NCI-H1048 (cell line): ENCODE data around the gene ARHGAP12.

Experiments
- DNase-seq: peaks from one replicate; lab custom pipeline; 2025; lab: John Stamatoyannopoulos, UW

Gene ARHGAP12

GRCh38 chr10:31947144-31947926 is 18.7 kb upstream of the ARHGAP12 start:
- DNase-seq: no peak

GRCh38 chr10:31945392-31945791 is 16.8 kb upstream of the ARHGAP12 start:
- DNase-seq: no peak

- DNase-seq: no peak
These were observed 15.4 kb upstream of the ARHGAP12 start for GRCh38 chr10:31944071-31944433.

GRCh38 chr10:31942892-31943291 is 14.3 kb upstream of the ARHGAP12 start:
- no peak for DNase-seq

- no peak for DNase-seq
These were observed 13.8 kb upstream of the ARHGAP12 start for GRCh38 chr10:31942435-31942834.

GRCh38 chr10:31940839-31941653 is 12.4 kb upstream of the ARHGAP12 start:
- DNase-seq: peak; percentile 22

GRCh38 chr10:31939797-31940708 is 11.4 kb upstream of the ARHGAP12 start:
- peak; percentile 31 for DNase-seq

- no peak for DNase-seq
These were observed 8.7 kb upstream of the ARHGAP12 start for GRCh38 chr10:31937371-31937770.

GRCh38 chr10:31936933-31937332 is 8.3 kb upstream of the ARHGAP12 start:
- DNase-seq: no peak

GRCh38 chr10:31936086-31936485 is 7.5 kb upstream of the ARHGAP12 start:
- DNase-seq: no peak

GRCh38 chr10:31935678-31936077 is 7.0 kb upstream of the ARHGAP12 start:
- no peak for DNase-seq

- no peak for DNase-seq
These were observed 4.2 kb upstream of the ARHGAP12 start for GRCh38 chr10:31932838-31933237.

GRCh38 chr10:31930856-31931255 is 2.2 kb upstream of the ARHGAP12 start:
- DNase-seq: no peak

GRCh38 chr10:31930023-31930751 is 1.6 kb upstream of the ARHGAP12 start:
- no peak for DNase-seq

- DNase-seq: no peak
These were observed 811 bp upstream of the ARHGAP12 start for GRCh38 chr10:31929261-31930022.

GRCh38 chr10:31927884-31928548 is 615 bp downstream of the ARHGAP12 start:
- peak; percentile 23 for DNase-seq

GRCh38 chr10:31927565-31927883 is 1.1 kb downstream of the ARHGAP12 start:
- no peak for DNase-seq

GRCh38 chr10:31926765-31927564 is 1.7 kb downstream of the ARHGAP12 start:
- DNase-seq: no peak

- DNase-seq: no peak
These were observed 2.5 kb downstream of the ARHGAP12 start for GRCh38 chr10:31926160-31926559.

GRCh38 chr10:31924833-31925232 is 3.8 kb downstream of the ARHGAP12 start:
- DNase-seq: no peak
